ENCODE results near the gene MRPL16. TPM values are rescaled to one million over a fixed set of nuclear protein-coding genes. Genes with fewer than 3 reads are reported as not detected.
"Not testable (repeated sequence)": the region's sequence is repeated elsewhere in the genome, so short reads cannot be mapped to it uniquely, and the experiment has no call there.

Gene MRPL16
- total RNA-seq, 4 donors from 2014 or later: 46.2 to 69.0 (median 49.4) TPM

DNA sequence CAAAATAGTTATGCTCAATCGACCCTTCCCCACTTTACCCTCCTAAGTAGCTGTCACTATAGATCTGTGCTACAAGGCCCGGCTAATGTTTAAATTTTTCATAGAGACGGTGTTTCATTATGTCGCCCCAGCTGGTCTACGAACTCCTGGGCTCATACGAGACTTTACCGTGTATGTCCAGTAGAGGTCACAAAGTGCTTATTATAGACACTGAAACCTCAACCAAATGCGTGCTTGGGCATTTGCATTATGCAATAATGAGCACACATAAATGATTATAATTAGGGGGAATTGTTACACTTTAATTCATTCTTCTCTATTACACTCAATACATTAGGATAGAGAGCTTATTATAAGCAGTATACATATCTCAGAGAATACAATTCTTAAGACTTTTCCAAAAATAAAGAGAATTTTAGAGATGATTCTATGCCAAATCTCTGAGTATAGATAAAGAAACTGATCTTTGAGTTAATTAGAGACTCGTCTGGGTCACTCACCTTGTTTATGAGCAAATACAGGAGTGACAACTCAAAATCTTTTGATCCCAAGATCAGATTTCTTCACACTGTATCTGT is 12.5 kb upstream of the MRPL16 start:
- ATAC-seq: peak; percentile 36
- no peaks in the 10 kb centered on the region for H3K4me1 ChIP-seq
- no peaks in the 10 kb centered on the region for H3K9me3 ChIP-seq
- no peak overlapping the region for H3K4me3 ChIP-seq
- no peaks in the 10 kb centered on the region for H3K27me3 ChIP-seq
- H3K36me3 ChIP-seq: no peaks in the 10 kb centered on the region
- TF ChIP-seq POLR2AphosphoS5 (IDR thresholded peaks at IDR 0.05) (no peak), EP300 (IDR thresholded peaks at IDR 0.05) (no peak), CTCF (IDR thresholded peaks at IDR 0.05) (peak; percentile 21 to 72 (median 41)), POLR2A (IDR thresholded peaks at IDR 0.05) (no peak)
- H3K27ac ChIP-seq: no peak overlapping the region
- 5 to 7% methylated on average over 8 to 9 of the region's 9 CpGs for WGBS, 2 donors (ENCODE audit: low coverage in 1 of 2)

- Histone ChIP-seq H3K9me3 (no peaks in the 10 kb centered on the region), H3K27ac (no peak overlapping the region), H3K4me3 (no peak overlapping the region), H3K36me3 (no peaks in the 10 kb centered on the region), H3K27me3 (peaks cover 19% of the 10 kb centered on the region), H3K4me1 (no peaks in the 10 kb centered on the region)
- ATAC-seq: no peak
- WGBS, 2 donors (ENCODE audit: low coverage in 1 of 2): 67 to 85% methylated on average over 3 to 4 of the region's 4 CpGs
- TF ChIP-seq EP300 (IDR thresholded peaks at IDR 0.05): no peak
- no peak for TF ChIP-seq POLR2AphosphoS5 (IDR thresholded peaks at IDR 0.05)
- no peak for TF ChIP-seq CTCF (IDR thresholded peaks at IDR 0.05)
- no peak for TF ChIP-seq POLR2A (IDR thresholded peaks at IDR 0.05)
Measured at GRCh38 chr11:59818572-59818971, 8.0 kb upstream of the MRPL16 start.

GRCh38 chr11:59816434-59816833 is 5.9 kb upstream of the MRPL16 start:
- peaks cover 27% of the 10 kb centered on the region for H3K27me3 ChIP-seq
- not testable (repeated sequence) for ATAC-seq, H3K4me3 ChIP-seq, H3K27ac ChIP-seq, H3K4me1 ChIP-seq, H3K9me3 ChIP-seq, H3K36me3 ChIP-seq
- 38 to 50% methylated on average over 1 of the region's 1 CpG for WGBS, 2 donors (ENCODE audit: low coverage in 1 of 2)

DNA sequence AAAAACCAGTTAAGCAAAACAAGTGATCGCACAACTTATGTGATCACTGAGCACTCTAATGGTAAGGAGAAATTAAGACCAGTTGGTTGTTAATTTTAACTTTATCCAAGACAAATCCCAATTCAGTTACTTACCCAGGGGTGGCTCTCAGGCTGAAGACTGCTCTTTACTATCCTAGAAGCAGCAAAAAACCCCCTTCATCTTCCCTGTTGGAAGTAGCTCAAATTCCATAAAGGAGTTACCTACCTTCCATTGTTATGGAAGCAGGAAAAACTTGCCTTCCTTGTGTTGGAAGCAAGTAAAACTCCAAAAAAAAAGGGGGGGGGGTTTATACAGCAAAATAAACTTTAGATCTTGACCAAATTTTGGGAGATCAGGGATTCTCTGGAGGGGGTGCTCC is 5.2 kb upstream of the MRPL16 start:
- WGBS, 2 donors (ENCODE audit: low coverage in 1 of 2): 57 to 80% methylated on average over 1 of the region's 1 CpG
- Histone ChIP-seq H3K36me3 (no peaks in the 10 kb centered on the region), H3K4me1 (peaks cover 0 to 5% (median 0%) of the 10 kb centered on the region in 3 donors), H3K4me3 (no peak overlapping the region), H3K9me3 (no peaks in the 10 kb centered on the region), H3K27ac (no peak overlapping the region), H3K27me3 (peaks cover 27% of the 10 kb centered on the region)
- TF ChIP-seq CTCF (IDR thresholded peaks at IDR 0.05): no peak
- no peak for TF ChIP-seq EP300 (IDR thresholded peaks at IDR 0.05)
- no peak for TF ChIP-seq POLR2AphosphoS5 (IDR thresholded peaks at IDR 0.05)
- no peak for TF ChIP-seq POLR2A (IDR thresholded peaks at IDR 0.05)
- ATAC-seq: no peak

DNA sequence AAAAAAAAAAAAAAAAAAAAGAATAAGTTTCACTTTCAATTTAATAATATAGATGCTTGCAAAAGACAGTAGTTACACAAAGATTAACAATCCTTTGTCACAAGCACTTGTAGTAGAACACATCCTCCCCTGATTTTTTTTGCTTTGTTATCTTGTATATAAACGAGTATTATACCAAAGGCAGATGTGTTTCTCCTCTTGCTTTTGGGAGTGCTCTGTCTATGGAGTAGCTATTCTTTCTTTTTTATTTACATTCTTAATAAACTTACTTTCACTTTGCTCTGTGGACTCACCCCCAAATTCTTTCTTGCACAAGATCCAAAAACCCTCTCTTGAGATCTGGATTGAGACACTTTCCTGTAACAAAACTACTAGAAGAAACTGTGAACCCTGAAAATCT is 3.4 kb upstream of the MRPL16 start:
- Histone ChIP-seq H3K36me3 (peaks cover 0 to under 1% of the 10 kb centered on the region in 2 donors), H3K9me3 (no peaks in the 10 kb centered on the region), H3K27ac (no peak overlapping the region), H3K4me1 (peaks cover 0 to 16% (median 6%) of the 10 kb centered on the region in 3 donors), H3K27me3 (peaks cover 27% of the 10 kb centered on the region), H3K4me3 (no peak overlapping the region)
- ATAC-seq: no peak
- TF ChIP-seq POLR2A (IDR thresholded peaks at IDR 0.05) (no peak), CTCF (IDR thresholded peaks at IDR 0.05) (no peak), EP300 (IDR thresholded peaks at IDR 0.05) (no peak), POLR2AphosphoS5 (IDR thresholded peaks at IDR 0.05) (no peak)
- whole genome bisulfite sequencing, 2 donors (ENCODE audit: low coverage in 1 of 2): 21 to 63% methylated on average over 1 of the region's 1 CpG
